Measurements from ENCODE around the gene FGF1. TPM values are rescaled to one million over a fixed set of nuclear protein-coding genes. Genes with fewer than 3 reads are reported as not detected.

Gene FGF1
- polyA plus RNA-seq, 1 of the 3 experiments (the other 2 are of a cell fraction) = 5.3 TPM

GRCh38 chr5:142678529-142678928, 7.4 kb downstream of the FGF1 start:
- Histone ChIP-seq H4K20me1 (ENCODE audit: insufficient read depth) (no peaks in the 10 kb centered on the region), H2AFZ (ENCODE audit: low read depth) (no peak overlapping the region), H3K4me3 (ENCODE audit: low read depth in 2 of 2, low read length in 1 of 2) (no peak overlapping the region), H3K9ac (no peak overlapping the region), H3K27ac (ENCODE audit: low read depth in 2 of 2, low read length in 1 of 2) (no peak overlapping the region; a peak in 1 of 4 replicates), H3K9me2 (no peaks in the 10 kb centered on the region), H3K4me2 (no peak overlapping the region), H3K9me3 (no peaks in the 10 kb centered on the region), H3K4me1 (ENCODE audit: control insufficient read depth in 1 of 2, insufficient read depth in 2 of 2, low read depth in 1 of 2, low read length in 1 of 2) (peaks cover 0 to 10% of the 10 kb centered on the region in 2 experiments; a peak in 2 of 4 replicates), H3F3A (replicated peaks; ENCODE audit: insufficient read depth) (peaks cover 8% of the 10 kb centered on the region), H3K79me2 (ENCODE audit: insufficient read depth) (no peaks in the 10 kb centered on the region), H3K27me3 (ENCODE audit: insufficient read depth) (no peaks in the 10 kb centered on the region), H3K36me3 (replicated peaks in 1 of 2; ENCODE audit: control insufficient read depth in 1 of 2, insufficient read depth in 2 of 2, low read length in 1 of 2) (no peaks in the 10 kb centered on the region)
- ChIA-PET CTCF (interaction anchor here (0.6 to 3.9 kb wide), 5 partner anchors 19 to 34 kb away, joined by 3 to 30 read pairs (median 7); no protein-coding TSS in a partner anchor), POLR2A (no interaction called here)
- no peak for TF ChIP-seq CHD2 (IDR thresholded peaks at IDR 0.05; ENCODE audit: low read length, partially characterized antibody)
- no peak for TF ChIP-seq FOXJ3 (CRISPR knock-in tag; IDR thresholded peaks at IDR 0.05)
- no peak for TF ChIP-seq YY1 (IDR thresholded peaks at IDR 0.05; ENCODE audit: low read depth)
- no peak for TF ChIP-seq NFIC (IDR thresholded peaks at IDR 0.05; ENCODE audit: borderline replicate concordance)
- DNase-seq = no peak
- WGBS (ENCODE audit: low lambda C conversion rate) = 93% methylated on average over 4 of the region's 4 CpGs

DNA sequence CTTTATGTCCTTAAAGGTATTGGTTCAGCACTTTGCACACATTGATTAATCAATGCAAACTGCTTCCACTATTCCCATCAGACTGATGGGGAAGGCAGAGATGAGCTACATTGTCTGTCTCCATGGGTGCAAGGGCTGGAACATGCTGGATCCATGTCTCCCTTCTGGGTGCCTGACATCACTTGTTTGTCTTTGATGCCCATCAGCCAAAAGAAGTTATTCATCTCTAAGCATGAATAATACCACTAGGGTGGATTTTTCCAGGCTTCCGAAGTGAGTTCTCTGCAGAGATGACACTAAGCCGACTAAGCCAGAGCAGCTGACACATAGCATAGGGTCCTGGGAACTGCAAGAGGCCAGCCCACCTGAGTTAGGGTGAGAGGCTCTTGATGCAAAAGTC, 8.7 kb downstream of the FGF1 start:
- no peaks in the 10 kb centered on the region for H4K20me1 ChIP-seq (ENCODE audit: insufficient read depth)
- peaks cover 0 to 11% of the 10 kb centered on the region in 2 experiments; a peak in 2 of 4 replicates for H3K4me1 ChIP-seq (ENCODE audit: control insufficient read depth in 1 of 2, insufficient read depth in 2 of 2, low read depth in 1 of 2, low read length in 1 of 2)
- no peaks in the 10 kb centered on the region for H3K27me3 ChIP-seq (ENCODE audit: insufficient read depth)
- peaks cover 10% of the 10 kb centered on the region for H3F3A ChIP-seq (replicated peaks; ENCODE audit: insufficient read depth)
- no peak overlapping the region for H2AFZ ChIP-seq (ENCODE audit: low read depth)
- no peak for TF ChIP-seq MAX (IDR thresholded peaks at IDR 0.05; ENCODE audit: low read depth)
- TF ChIP-seq, protein P1, sequence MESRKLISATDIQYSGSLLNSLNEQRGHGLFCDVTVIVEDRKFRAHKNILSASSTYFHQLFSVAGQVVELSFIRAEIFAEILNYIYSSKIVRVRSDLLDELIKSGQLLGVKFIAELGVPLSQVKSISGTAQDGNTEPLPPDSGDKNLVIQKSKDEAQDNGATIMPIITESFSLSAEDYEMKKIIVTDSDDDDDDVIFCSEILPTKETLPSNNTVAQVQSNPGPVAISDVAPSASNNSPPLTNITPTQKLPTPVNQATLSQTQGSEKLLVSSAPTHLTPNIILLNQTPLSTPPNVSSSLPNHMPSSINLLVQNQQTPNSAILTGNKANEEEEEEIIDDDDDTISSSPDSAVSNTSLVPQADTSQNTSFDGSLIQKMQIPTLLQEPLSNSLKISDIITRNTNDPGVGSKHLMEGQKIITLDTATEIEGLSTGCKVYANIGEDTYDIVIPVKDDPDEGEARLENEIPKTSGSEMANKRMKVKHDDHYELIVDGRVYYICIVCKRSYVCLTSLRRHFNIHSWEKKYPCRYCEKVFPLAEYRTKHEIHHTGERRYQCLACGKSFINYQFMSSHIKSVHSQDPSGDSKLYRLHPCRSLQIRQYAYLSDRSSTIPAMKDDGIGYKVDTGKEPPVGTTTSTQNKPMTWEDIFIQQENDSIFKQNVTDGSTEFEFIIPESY (IDR thresholded peaks at IDR 0.05; ENCODE audit: borderline replicate concordance, low read depth) = no peak
- TF ChIP-seq, protein P2, sequence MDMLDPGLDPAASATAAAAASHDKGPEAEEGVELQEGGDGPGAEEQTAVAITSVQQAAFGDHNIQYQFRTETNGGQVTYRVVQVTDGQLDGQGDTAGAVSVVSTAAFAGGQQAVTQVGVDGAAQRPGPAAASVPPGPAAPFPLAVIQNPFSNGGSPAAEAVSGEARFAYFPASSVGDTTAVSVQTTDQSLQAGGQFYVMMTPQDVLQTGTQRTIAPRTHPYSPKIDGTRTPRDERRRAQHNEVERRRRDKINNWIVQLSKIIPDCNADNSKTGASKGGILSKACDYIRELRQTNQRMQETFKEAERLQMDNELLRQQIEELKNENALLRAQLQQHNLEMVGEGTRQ (IDR thresholded peaks at IDR 0.05; ENCODE audit: borderline replicate concordance, low read depth, low read length) = no peak
- no peak for TF ChIP-seq EP300 (IDR thresholded peaks at IDR 0.05; ENCODE audit: borderline replicate concordance in 1 of 2, low read depth in 1 of 2, low read length in 1 of 2)
- no peak for TF ChIP-seq NRF1 (IDR thresholded peaks at IDR 0.05; ENCODE audit: low read depth, low read length)
- TF ChIP-seq TAF1 (IDR thresholded peaks at IDR 0.05; ENCODE audit: borderline replicate concordance, low read depth, low read length) = no peak
- TF ChIP-seq RCOR1 (IDR thresholded peaks at IDR 0.05; ENCODE audit: low read length) = no peak
- TF ChIP-seq RFX5 (IDR thresholded peaks at IDR 0.05; ENCODE audit: low read length) = no peak
- TF ChIP-seq, protein P3, sequence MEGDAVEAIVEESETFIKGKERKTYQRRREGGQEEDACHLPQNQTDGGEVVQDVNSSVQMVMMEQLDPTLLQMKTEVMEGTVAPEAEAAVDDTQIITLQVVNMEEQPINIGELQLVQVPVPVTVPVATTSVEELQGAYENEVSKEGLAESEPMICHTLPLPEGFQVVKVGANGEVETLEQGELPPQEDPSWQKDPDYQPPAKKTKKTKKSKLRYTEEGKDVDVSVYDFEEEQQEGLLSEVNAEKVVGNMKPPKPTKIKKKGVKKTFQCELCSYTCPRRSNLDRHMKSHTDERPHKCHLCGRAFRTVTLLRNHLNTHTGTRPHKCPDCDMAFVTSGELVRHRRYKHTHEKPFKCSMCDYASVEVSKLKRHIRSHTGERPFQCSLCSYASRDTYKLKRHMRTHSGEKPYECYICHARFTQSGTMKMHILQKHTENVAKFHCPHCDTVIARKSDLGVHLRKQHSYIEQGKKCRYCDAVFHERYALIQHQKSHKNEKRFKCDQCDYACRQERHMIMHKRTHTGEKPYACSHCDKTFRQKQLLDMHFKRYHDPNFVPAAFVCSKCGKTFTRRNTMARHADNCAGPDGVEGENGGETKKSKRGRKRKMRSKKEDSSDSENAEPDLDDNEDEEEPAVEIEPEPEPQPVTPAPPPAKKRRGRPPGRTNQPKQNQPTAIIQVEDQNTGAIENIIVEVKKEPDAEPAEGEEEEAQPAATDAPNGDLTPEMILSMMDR (IDR thresholded peaks at IDR 0.05) = no peak
- H3K27ac ChIP-seq (ENCODE audit: low read depth in 2 of 2, low read length in 1 of 2) = peak overlapping the region in 1 of 2 experiments; percentile 55; a peak in 2 of 4 replicates
- no peaks in the 10 kb centered on the region for H3K79me2 ChIP-seq (ENCODE audit: insufficient read depth)
- DNase-seq = no peak
- H3K4me3 ChIP-seq (ENCODE audit: low read depth in 2 of 2, low read length in 1 of 2) = no peak overlapping the region
- no peaks in the 10 kb centered on the region for H3K9me3 ChIP-seq
- no peaks in the 10 kb centered on the region for H3K9me2 ChIP-seq
- no peak overlapping the region for H3K9ac ChIP-seq
- H3K36me3 ChIP-seq (replicated peaks in 1 of 2; ENCODE audit: control insufficient read depth in 1 of 2, insufficient read depth in 2 of 2, low read length in 1 of 2) = no peaks in the 10 kb centered on the region
- 56% methylated on average over 2 of the region's 2 CpGs for WGBS (ENCODE audit: low lambda C conversion rate)
- POLR2A ChIA-PET = interaction anchor here (2.2 kb wide), 1 partner anchor 9 kb away, joined by 5 read pairs; the partner anchor contains the start of gene FGF1
- H3K4me2 ChIP-seq = no peak overlapping the region
- CTCF ChIA-PET = interaction anchor here (0.7 to 3.9 kb wide), 4 partner anchors 11 to 36 kb away, joined by 3 to 30 read pairs (median 9); no protein-coding TSS in a partner anchor
